Retinal pigment epithelial cell (primary cell): ENCODE data around the gene HRAS.

Experiments
- DNase-seq: peaks from one replicate; pipeline ENCODE4 v3.0.0-alpha.2; 2010; ENCODE audit warnings: low read depth
- H3K4me3 ChIP-seq: 2 replicates; pipeline ENCODE4 v1.5.1; 2011; ENCODE audit warnings: mild to moderate bottlenecking, low read length, control low read depth, moderate library complexity
- CTCF ChIP-seq: conservative IDR thresholded peaks from 2 replicates; pipeline ENCODE4 v1.5.1; 2011; ENCODE audit warnings: low read depth, low read length, control low read depth, inconsistent platforms

The HRAS gene

GRCh38 chr11:498297-499181 is 36.8 kb downstream of the HRAS start:
- TF ChIP-seq CTCF = no peak
- DNase-seq = no peak
- no peak overlapping the region for H3K4me3 ChIP-seq

- no peak overlapping the region for H3K4me3 ChIP-seq
- no peak for TF ChIP-seq CTCF
- no peak for DNase-seq
Observed at GRCh38 chr11:497565-498296, 37.6 kb downstream of the HRAS start.

GRCh38 chr11:496834-497564 is 38.4 kb downstream of the HRAS start:
- TF ChIP-seq CTCF = no peak
- no peak for DNase-seq

DNA sequence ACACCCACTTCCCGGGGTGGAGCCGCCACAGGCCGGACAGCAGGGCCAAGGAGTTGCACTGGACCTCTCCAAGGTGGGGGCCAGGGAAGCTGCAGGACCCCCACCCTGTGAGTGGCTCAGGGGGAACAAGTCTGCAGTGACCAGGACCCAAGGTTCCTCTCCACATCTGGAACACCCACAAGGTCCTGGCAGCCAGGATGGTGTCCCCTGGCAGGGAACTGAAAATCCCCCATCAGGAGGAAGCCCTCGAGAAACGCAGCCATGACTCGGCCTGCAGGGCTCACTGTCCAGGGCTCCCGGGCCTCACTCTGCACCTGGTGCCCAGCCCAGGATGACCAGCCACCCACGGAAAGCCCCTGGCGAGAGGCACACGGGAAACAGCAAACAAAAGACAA is 39.8 kb downstream of the HRAS start:
- H3K4me3 ChIP-seq = no peak overlapping the region
- DNase-seq = no peak
- no peak for TF ChIP-seq CTCF

More at GRCh38 chr11:496834-497564, 38.4 kb downstream of the HRAS start:
- no peak overlapping the region for H3K4me3 ChIP-seq

DNA sequence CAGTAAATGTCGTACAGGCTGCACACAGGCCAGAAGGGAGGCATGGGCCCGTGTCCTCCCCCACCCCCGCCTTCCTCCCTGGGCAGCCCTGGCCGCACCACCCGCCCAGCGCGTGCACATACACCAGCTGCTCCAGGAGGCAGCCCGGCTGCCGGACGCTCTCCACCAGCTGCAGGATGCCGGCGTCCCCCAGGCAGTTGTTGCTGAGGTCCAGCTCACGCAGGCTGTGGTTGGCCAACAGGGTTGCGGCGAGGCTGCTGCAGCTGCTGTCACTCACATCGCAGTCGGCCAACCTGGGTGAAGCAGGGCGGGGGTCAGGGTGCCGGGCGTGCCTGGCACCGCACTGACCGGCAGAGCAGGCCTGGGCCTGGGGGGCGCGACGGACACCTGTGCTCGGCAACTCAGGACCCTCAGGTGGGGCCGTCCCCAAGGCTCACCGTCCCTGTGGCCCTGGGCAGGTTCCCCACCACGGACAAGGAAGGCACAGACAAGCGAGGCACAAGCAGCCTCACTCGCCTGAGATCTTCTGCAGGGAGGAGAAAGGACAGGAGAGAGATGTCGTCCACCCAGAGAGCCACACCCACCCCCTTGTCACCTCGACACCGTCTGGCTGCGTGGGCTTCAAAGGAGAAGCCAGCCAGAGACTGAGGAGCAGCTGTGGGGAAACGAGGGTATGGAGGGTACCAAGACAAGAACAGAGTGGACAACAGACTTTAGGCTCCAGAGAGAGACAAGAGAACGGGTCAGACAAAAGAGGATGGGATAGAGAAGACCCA is 40.4 kb downstream of the HRAS start:
- H3K4me3 ChIP-seq = no peak overlapping the region

More for the DNA sequence above, 40.4 kb downstream of the HRAS start:
- no peak for TF ChIP-seq CTCF
- DNase-seq = no peak
